ENCODE results near the gene GNL1. TPM values are rescaled to one million over a fixed set of nuclear protein-coding genes. Genes with fewer than 3 reads are reported as not detected.
"Not testable (repeated sequence)": the region's sequence is repeated elsewhere in the genome, so short reads cannot be mapped to it uniquely, and the experiment has no call there.

The GNL1 gene
- total RNA-seq, 1 donor from 2014 or later = 56.1 TPM

DNA sequence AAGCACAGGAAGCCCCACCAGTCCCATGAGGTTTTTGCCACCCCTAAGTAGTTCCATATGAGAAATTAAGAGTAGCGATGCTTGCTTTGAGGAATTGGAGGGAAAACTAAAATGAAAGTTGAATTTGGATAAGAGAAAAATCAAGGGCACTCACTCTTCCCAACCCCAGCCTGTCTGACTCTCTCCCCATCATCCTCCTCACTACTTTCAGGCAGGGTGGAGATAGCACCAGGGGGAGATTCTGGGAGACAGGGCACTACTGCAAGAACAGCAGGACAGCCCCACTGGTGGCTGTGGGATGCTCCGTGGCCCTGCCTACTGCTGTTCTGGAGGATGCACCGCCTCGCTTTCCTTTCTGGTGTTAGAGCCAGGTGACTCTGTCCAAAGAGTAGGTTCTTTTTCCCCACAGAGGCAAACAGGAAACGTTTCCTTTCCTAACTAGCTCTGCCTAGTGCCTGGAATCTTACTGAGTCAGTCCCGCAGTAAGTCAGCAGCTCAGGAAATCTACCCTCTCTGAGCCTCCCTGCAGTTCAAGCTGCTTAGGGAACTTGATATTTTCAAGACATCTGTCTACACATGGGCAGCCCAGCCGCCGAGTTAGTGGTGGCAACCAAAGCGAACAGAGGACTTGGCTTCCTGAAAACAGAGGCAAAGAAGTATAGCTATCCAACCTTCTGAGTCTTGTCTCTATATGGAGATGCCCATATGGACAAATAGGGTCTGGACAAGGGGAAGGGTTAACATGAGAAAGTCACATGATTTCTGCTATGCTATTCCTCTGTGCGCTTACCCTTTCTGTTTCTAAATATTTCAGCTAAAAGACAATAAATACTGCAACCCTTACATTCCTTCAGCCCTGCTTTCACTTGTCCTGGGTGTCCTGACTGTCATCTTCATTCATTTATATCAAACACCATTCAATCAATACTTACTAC lies 55.6 kb downstream of the GNL1 start:
- intact Hi-C loops (cut with micrococcal nuclease) = no loop called here

DNA sequence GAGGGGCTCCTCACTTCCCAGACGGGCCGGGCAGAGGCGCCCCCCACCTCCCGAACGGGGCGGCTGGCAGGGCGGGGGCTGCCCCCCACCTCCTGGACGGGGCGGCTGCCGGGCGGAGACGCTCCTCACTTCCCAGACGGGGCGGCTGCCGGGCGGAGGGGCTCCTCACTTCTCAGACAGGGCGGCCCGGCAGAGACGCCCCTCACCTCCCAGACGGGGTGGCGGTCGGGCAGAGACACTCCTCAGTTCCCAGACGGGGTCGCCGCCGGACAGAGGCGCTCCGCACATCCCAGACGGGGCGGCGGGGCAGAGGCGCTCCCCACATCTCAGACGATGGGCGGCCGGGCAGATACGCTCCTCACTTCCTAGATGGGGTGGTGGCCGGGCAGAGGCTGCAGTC lies 57.6 kb downstream of the GNL1 start:
- intact Hi-C loops (cut with micrococcal nuclease) = not testable (repeated sequence)

DNA sequence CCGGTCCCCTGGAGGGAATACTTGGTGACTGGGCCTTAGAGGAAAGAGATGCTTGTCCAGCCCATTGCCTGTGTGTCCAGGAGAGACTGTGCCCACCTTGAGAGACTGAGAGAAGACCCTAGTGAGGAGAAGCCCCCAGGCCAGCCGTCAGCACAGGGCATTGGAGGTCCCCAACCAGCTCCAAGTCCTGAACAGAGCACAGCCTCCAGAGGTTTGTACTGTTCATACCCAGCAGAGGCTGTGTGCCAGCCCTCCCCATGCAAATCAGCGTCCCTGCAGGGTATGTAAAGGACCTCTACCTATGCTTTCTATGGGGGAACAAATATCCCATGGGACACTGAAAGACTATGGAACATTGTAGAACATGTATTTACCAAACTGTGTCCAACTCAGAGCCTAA lies 58.6 kb downstream of the GNL1 start:
- intact Hi-C loops (cut with micrococcal nuclease) = no loop called here

DNA sequence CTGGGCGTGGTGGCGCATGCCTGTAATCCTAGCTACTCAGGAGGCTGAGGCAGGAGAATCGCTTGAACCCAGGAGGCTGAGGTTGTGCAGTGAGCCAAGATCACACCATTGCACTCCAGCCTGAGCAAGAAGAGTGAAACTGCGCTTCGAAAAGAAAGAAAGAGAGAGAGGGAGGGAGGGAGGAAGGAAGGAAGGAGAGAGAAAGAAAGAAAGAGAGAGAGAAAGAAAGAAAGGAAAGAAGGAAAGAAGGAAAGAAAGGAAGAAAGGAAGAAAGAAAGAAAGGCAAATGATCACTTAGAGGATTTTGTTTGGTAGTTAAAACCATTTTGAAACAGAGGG lies 59.1 kb downstream of the GNL1 start:
- intact Hi-C loops (cut with micrococcal nuclease) = not testable (repeated sequence)

DNA sequence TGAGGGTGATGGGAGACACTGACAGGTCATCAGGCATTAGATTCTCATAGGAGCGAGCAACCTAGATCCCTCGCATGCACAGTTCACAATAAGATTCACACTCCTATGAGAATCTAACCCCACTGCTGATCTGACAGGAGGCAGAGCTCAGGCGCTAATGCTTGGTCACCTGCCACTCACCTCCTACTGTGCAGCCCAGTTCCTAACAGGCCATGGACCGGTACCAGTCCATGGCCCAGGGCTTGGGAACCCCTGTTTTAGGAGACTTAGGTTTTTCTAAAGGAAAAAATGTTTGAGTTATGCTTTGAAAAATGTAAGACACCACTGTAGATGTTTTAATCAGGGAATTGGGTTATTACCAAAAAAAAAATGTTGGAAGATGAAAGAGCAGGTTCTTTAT lies 60.3 kb downstream of the GNL1 start:
- intact Hi-C loops (cut with micrococcal nuclease) = no loop called here

DNA sequence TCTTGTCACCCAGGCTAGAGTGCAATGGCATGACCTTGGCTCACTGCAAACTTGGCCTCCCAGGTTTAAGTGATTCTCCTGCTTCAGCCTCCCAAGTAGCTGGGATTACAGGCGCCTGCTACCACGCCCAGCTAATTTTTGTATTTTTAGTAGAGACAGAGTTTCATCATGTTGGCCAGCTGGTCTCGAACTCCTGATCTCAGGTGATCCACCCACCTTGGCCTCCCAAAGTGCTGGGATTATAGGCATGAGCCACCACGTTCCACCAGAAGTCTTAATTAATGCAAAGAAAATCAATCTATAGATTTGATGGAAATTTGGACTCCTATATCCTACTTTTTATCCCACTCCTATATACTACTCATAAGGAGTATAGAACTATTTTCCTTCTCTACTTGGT lies 61.2 kb downstream of the GNL1 start:
- intact Hi-C loops (cut with micrococcal nuclease) = not testable (repeated sequence)

DNA sequence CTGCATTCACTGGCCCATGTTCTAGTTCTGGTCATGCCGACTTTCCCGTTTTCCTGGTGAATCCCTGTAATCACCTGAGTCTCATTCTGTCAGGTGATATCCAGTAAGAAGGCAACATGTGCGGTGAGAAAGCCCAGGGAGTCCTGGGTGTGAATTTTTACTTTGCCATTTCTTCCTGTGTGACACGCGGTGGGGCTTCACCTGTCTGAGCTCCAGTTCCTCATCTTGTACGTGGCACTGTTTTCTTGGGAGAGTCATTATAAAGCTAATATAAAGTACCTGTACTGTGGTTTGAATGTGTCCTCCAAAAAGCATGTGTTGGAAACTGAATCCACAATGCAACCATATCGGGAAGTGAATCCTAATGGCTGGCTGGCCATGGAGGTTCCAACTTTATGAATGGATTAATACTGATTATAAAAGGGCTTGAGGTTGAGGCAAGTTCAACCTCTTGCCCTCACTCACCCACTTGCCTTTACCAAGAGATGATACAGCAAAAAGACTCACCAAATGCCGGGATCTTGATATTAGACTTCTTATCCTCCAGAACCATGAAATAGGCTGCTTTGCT lies 61.9 kb downstream of the GNL1 start:
- intact Hi-C loops (cut with micrococcal nuclease) = no loop called here

DNA sequence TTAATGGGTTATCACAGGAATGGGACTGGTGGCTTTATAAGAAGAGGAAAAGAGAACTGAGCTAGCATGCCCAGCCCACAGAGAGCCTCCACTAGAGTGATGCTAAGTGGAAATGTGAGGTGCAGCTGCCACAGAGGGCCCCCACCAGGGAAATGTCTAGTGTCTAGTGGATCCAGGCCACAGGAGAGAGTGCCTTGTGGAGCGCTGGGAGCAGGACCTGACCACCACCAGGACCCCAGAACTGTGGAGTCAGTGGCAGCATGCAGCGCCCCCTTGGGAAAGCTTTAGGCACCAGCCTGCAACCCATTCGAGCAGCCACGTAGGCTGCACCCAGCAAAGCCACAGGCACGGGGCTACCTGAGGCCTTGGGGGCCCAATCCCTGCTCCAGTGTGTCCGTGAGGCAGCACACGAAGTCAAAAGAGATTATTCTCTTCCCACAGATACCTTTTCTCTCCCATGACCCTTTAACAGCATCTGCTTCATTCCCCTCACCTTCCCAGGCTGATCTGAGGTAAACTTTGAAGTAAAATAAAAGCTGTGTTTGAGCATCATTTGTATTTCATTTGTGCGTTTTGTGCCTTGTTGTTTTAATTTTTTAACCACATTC lies 62.5 kb downstream of the GNL1 start:
- intact Hi-C loops (cut with micrococcal nuclease) = no loop called here

DNA sequence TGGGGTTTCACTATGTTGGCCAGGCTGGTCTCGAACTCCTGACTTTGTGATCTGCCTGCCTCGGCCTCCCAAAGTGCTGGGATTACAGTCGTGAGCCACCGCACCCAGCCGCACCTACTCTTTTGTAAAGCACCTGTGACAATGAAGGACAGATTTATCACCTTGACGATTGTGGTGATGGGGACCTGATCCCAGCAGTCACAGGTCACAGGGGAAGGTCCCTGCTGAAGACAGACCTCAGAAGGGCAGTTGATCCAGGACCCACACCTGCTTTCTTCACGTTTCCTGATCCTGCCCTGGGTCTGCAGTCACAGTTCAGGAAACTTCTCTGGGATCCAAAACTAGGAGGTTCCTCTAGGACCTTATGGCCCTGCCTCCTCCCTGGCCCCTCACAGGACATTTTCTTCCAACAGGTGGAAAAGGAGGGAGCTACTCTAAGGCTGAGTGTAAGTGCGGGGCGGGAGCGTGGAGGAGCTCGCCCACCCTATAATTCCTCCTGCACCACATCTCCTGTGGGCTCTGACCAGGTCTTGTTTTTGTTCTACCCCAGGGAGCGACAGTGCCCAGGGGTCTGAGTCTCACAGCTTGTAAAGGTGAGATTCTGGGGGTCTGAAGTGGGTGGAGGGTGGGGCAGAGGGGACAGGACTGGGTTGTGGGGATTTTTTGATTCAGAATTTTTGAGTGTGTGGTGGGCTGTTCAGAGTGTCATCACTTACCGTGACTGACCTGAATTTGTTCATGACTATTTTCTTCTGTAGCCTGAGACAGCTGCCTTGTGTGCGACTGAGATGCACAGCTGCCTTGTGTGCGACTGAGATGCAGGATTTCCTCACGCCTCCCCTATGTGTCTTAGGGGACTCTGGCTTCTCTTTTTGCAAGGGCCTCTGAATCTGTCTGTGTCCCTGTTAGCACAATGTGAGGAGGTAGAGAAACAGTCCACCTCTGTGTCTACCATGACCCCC lies 64.0 kb downstream of the GNL1 start:
- intact Hi-C loops (cut with micrococcal nuclease) = no loop called here

Other genes starting within 250 kb of the GNL1 start
- 11.2 and 11.6 TPM in 2 replicates for gene TRIM39, start 229.6 kb downstream of the GNL1 start, total RNA-seq
- 37.2 and 46.7 TPM in 2 replicates for gene RPP21, start 211.3 kb downstream of the GNL1 start, total RNA-seq
- gene HLA-E, start 67.0 kb downstream of the GNL1 start, total RNA-seq = 483 and 485 TPM in 2 replicates
- gene PRR3, start 806 bp upstream of the GNL1 start, total RNA-seq = 23.3 and 24.6 TPM in 2 replicates
- gene ABCF1, start 15.0 kb upstream of the GNL1 start, total RNA-seq = 80.3 and 85.2 TPM in 2 replicates
- 100 and 106 TPM in 2 replicates for gene PPP1R10, start 60.8 kb upstream of the GNL1 start, total RNA-seq
- gene MRPS18B, start 61.4 kb upstream of the GNL1 start, total RNA-seq = 40.2 and 43.2 TPM in 2 replicates
- gene ATAT1, start 70.4 kb upstream of the GNL1 start, total RNA-seq = 9.0 and 9.6 TPM in 2 replicates
- 20.1 and 26.0 TPM in 2 replicates for gene C6orf136, start 90.6 kb upstream of the GNL1 start, total RNA-seq
- gene DHX16, start 116.5 kb upstream of the GNL1 start, total RNA-seq = 44.4 and 47.6 TPM in 2 replicates
- 247 TPM in 2 replicates for gene PPP1R18, start 130.2 kb upstream of the GNL1 start, total RNA-seq
- gene NRM, start 134.5 kb upstream of the GNL1 start, total RNA-seq = 33.5 and 35.1 TPM in 2 replicates
- gene MDC1, start 160.8 kb upstream of the GNL1 start, total RNA-seq = 72.7 and 79.0 TPM in 2 replicates
- 1,315 and 1,323 TPM in 2 replicates for gene TUBB, start 163.9 kb upstream of the GNL1 start, total RNA-seq
- gene FLOT1, start 186.2 kb upstream of the GNL1 start, total RNA-seq = 126 and 132 TPM in 2 replicates
- 20.9 and 21.6 TPM in 2 replicates for gene IER3, start 188.1 kb upstream of the GNL1 start, total RNA-seq